ENCODE measurements around the gene ROCK2.

- TF ChIP-seq EZH2phosphoT487 (IDR thresholded peaks at IDR 0.05; ENCODE audit: borderline replicate concordance) (no peak), CTCF (conservative IDR thresholded peaks at IDR 0.05; ENCODE audit: low read length) (no peak)
Observed at GRCh38 chr2:11141319-11141718, 203.1 kb downstream of the ROCK2 start.

All from Loucy (cell line).